ENCODE data around the gene PTPRM. TPM values are rescaled to one million over a fixed set of nuclear protein-coding genes. Genes with fewer than 3 reads are reported as not detected.

PTPRM gene
- total RNA-seq, 2 donors from 2014 or later = 53.4 to 64.7 TPM

- DNase-seq (ENCODE audit: low spot score) = no peak
These were observed 25.4 kb downstream of the PTPRM start for GRCh38 chr18:7592305-7593071.

GRCh38 chr18:7593218-7593819 lies 26.2 kb downstream of the PTPRM start:
- DNase-seq (ENCODE audit: low spot score) = no peak
- intact Hi-C loops (cut with DNase I) = no loop called here

More at GRCh38 chr18:7592305-7593071, 25.4 kb downstream of the PTPRM start:
- intact Hi-C loops (cut with DNase I) = no loop called here

GRCh38 chr18:7596147-7596546 lies 29.0 kb downstream of the PTPRM start:
- DNase-seq (ENCODE audit: low spot score) = no peak
- intact Hi-C loops (cut with DNase I) = no loop called here

- no peak for DNase-seq (ENCODE audit: low spot score)
- intact Hi-C loops (cut with DNase I) = no loop called here
These were observed 30.4 kb downstream of the PTPRM start for GRCh38 chr18:7597500-7597899.

- DNase-seq (ENCODE audit: low spot score) = no peak
- intact Hi-C loops (cut with DNase I) = no loop called here
These were observed 31.3 kb downstream of the PTPRM start for GRCh38 chr18:7598167-7599047.

GRCh38 chr18:7600036-7600435 lies 32.9 kb downstream of the PTPRM start:
- intact Hi-C loops (cut with DNase I) = no loop called here
- DNase-seq (ENCODE audit: low spot score) = no peak

GRCh38 chr18:7600528-7601245 lies 33.6 kb downstream of the PTPRM start:
- intact Hi-C loops (cut with DNase I) = no loop called here
- DNase-seq (ENCODE audit: low spot score) = no peak

- intact Hi-C loops (cut with DNase I) = no loop called here
- no peak for DNase-seq (ENCODE audit: low spot score)
These were observed 34.1 kb downstream of the PTPRM start for GRCh38 chr18:7601246-7601615.

- intact Hi-C loops (cut with DNase I) = no loop called here
These were observed 34.8 kb downstream of the PTPRM start for GRCh38 chr18:7601936-7602335.

GRCh38 chr18:7603259-7604000 lies 36.3 kb downstream of the PTPRM start:
- DNase-seq (ENCODE audit: low spot score) = no peak
- intact Hi-C loops (cut with DNase I) = no loop called here

More at GRCh38 chr18:7601936-7602335, 34.8 kb downstream of the PTPRM start:
- no peak for DNase-seq (ENCODE audit: low spot score)

- DNase-seq (ENCODE audit: low spot score) = no peak
These were observed 37.2 kb downstream of the PTPRM start for GRCh38 chr18:7604361-7604760.

GRCh38 chr18:7605705-7606104 lies 38.6 kb downstream of the PTPRM start:
- no peak for DNase-seq (ENCODE audit: low spot score)
- intact Hi-C loops (cut with DNase I) = no loop called here

More at GRCh38 chr18:7604361-7604760, 37.2 kb downstream of the PTPRM start:
- intact Hi-C loops (cut with DNase I) = no loop called here

GRCh38 chr18:7607540-7608173 lies 40.5 kb downstream of the PTPRM start:
- intact Hi-C loops (cut with DNase I) = no loop called here
- no peak for DNase-seq (ENCODE audit: low spot score)

- intact Hi-C loops (cut with DNase I) = no loop called here
- no peak for DNase-seq (ENCODE audit: low spot score)
These were observed 41.0 kb downstream of the PTPRM start for GRCh38 chr18:7608174-7608550.

- DNase-seq (ENCODE audit: low spot score) = no peak
- intact Hi-C loops (cut with DNase I) = no loop called here
These were observed 41.7 kb downstream of the PTPRM start for GRCh38 chr18:7608781-7609201.

- DNase-seq (ENCODE audit: low spot score) = no peak
- intact Hi-C loops (cut with DNase I) = loop anchor here in 1 of 2 donors (10.0 kb wide), 1 partner anchor 135 kb away; no protein-coding TSS in a partner anchor
These were observed 42.5 kb downstream of the PTPRM start for GRCh38 chr18:7609617-7610016.

GRCh38 chr18:7614042-7614441 lies 46.9 kb downstream of the PTPRM start:
- DNase-seq (ENCODE audit: low spot score) = no peak
- intact Hi-C loops (cut with DNase I) = loop anchor here in 1 of 2 donors (10.0 kb wide), 1 partner anchor 131 kb away; no protein-coding TSS in a partner anchor

- intact Hi-C loops (cut with DNase I) = loop anchor here in 1 of 2 donors (10.0 kb wide), 1 partner anchor 129 kb away; no protein-coding TSS in a partner anchor
- DNase-seq (ENCODE audit: low spot score) = no peak
These were observed 48.7 kb downstream of the PTPRM start for GRCh38 chr18:7615840-7616239.
